ENCODE data around the gene MYOD1.

The MYOD1 gene

DNA sequence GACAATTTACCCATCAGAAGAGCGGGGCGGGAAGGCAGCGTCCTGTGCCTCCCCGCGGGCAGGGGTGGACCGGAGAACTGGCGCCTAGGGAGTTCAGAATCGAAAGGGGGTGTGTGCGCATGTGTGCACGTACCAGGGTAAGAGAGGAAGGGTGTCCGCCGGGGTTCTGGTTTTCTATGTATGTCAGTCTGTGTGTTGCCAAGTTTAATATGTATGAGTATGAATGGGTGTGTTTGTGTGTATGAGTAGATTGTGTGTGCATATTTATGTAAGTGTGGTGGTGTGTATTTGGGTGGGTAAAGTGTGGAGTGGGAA, 17.2 kb downstream of the MYOD1 start:
- in situ Hi-C loops (cut with MboI; ENCODE audit: low pct_unique_long_range_greater_than_20kb, low sequenced_read_pairs, unreplicated experiment) = no loop called here
- TF ChIP-seq, protein P1, sequence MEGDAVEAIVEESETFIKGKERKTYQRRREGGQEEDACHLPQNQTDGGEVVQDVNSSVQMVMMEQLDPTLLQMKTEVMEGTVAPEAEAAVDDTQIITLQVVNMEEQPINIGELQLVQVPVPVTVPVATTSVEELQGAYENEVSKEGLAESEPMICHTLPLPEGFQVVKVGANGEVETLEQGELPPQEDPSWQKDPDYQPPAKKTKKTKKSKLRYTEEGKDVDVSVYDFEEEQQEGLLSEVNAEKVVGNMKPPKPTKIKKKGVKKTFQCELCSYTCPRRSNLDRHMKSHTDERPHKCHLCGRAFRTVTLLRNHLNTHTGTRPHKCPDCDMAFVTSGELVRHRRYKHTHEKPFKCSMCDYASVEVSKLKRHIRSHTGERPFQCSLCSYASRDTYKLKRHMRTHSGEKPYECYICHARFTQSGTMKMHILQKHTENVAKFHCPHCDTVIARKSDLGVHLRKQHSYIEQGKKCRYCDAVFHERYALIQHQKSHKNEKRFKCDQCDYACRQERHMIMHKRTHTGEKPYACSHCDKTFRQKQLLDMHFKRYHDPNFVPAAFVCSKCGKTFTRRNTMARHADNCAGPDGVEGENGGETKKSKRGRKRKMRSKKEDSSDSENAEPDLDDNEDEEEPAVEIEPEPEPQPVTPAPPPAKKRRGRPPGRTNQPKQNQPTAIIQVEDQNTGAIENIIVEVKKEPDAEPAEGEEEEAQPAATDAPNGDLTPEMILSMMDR (IDR thresholded peaks at IDR 0.05; ENCODE audit: extremely low read depth, insufficient read depth, missing control alignments) = no peak
- DNase-seq (ENCODE audit: low spot score) = no peak

DNA sequence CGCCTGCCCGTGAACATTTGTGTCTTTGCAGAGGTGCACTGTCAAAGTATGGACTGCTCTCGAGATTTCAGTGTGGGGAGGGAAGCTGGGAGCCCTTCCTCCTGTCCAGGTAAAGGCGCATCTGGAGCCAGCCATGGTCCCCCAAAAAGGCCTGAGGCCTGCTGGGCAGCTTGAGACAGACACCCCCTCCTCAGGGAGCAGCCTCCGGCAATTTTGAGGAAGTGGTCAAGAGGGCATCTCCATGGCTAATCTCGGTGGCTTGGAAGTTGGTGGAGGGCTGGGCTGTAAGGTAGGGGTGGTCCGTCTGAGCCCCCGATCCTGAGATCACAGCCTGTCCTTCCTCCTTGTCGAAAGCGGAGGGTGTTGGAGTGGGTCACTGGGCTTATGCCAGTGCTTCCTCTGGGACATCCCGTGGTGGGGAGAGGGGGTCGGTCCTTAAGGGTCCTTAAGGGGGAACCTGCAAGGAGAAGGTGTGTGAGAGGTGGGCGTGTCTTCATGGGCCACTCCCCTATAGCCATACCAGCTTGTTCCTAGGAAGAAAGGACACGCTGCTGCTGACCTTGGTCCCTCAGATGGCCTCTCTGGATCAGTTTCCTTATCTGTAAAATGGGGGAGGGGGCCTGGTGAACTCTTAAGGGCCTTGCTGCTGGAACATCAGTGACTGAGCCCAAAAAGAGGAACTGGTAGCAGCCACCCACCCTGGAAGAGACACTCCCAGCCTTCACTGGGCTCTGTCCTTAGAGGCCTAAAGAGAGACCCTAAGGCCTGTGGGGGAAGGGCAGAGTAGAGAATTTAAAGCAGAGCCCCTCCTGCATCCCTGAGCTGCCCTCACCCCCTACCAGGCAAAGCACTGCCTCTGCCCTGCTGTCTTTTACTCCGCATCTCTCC, 17.8 kb downstream of the MYOD1 start:
- TF ChIP-seq, protein P1 (IDR thresholded peaks at IDR 0.05; ENCODE audit: extremely low read depth, insufficient read depth, missing control alignments) = no peak
- in situ Hi-C loops (cut with MboI; ENCODE audit: low pct_unique_long_range_greater_than_20kb, low sequenced_read_pairs, unreplicated experiment) = no loop called here
- DNase-seq (ENCODE audit: low spot score) = no peak

DNA sequence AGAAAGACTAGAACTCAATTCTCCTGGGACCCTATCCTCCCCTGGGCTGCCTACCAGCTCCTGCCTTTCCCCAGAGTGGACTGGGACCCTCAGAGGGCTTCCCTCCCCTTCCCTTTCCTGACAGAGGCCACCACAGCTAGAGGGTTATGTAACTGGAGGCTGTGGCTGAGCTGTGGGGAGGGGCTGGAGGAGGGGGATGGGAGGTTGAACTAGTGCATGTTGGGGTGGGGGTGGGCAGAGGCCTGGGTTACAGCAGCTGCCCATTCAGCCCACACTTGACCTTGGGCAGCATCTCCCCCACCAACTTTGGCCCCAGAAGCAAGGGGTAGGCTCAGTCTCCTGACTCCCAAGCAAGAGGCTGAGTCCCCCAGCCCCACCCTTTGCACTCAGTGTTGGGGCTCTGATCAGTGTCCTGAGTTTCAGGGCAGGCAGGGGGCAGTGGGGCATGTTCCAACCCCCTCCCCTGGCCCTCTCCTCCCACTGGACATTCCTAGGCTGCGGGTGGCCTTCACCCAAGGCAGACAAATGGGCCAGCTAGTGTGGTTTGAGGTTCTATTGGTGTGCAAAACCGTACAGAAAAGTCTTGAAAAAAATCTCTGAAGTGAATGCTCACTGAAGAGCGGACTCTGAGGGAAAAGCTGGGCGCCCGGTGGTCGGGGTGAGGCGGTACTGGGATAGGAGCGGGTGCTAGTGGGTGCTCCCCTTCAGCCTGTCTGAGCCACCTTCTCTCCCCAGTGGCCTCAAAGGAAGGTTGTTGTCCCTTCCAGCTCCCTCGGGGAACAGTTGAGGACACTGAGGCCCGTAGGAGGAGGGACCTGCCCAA, 19.0 kb downstream of the MYOD1 start:
- in situ Hi-C loops (cut with MboI; ENCODE audit: low pct_unique_long_range_greater_than_20kb, low sequenced_read_pairs, unreplicated experiment) = no loop called here
- TF ChIP-seq, protein P1 (IDR thresholded peaks at IDR 0.05; ENCODE audit: extremely low read depth, insufficient read depth, missing control alignments) = no peak
- DNase-seq (ENCODE audit: low spot score) = no peak

DNA sequence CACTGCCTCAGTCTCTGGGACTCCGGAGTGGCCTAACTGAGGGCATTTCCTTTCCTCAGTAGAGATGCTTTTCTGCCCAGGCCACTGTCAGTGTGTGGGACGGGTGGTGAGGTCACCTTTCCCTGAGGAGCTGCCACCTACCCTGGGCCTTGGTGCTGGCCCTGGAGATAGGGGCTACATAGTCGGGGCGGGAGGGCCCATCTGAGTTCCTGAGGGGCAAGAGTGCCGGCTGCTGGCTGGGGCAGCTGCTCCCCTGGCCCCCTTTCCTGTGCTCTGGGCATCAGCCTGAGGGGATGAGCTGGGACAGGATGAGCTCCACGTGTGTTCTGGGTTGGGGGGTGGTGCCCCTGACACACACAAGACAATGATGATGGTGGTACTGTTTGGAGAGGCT, 20.6 kb downstream of the MYOD1 start:
- TF ChIP-seq, protein P1 (IDR thresholded peaks at IDR 0.05; ENCODE audit: extremely low read depth, insufficient read depth, missing control alignments) = no peak
- no peak for DNase-seq (ENCODE audit: low spot score)
- in situ Hi-C loops (cut with MboI; ENCODE audit: low pct_unique_long_range_greater_than_20kb, low sequenced_read_pairs, unreplicated experiment) = no loop called here

DNA sequence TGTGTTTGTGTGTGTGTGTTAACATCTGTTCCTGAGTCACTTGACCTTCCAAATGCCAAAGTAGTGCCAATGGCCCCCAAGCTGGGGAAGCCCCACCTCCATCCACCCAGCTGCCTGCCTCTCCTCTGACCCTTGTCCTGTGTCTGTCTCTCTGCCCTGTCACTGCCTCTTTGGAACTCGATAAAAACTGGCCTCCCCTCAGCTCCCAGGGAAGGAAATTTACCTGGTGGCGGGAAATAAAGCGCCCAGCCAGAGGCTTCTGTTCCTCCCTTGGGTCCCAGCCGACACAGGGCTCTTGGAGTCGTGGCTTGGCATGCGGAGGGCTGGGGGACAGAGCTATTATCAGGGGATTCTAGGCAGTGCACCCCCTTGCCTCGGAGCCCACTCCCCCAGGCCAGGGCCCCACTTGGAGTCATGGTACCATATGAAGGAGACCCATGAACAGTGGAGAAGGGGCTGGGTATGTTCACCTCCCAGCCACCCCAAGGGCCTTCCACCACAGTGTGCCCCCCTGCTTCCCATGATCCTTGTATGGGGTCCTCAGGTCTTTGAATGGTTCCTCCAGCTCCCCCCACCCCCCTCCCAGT, 21.4 kb downstream of the MYOD1 start:
- TF ChIP-seq, protein P1 (IDR thresholded peaks at IDR 0.05; ENCODE audit: extremely low read depth, insufficient read depth, missing control alignments) = no peak
- in situ Hi-C loops (cut with MboI; ENCODE audit: low pct_unique_long_range_greater_than_20kb, low sequenced_read_pairs, unreplicated experiment) = no loop called here
- no peak for DNase-seq (ENCODE audit: low spot score)

DNA sequence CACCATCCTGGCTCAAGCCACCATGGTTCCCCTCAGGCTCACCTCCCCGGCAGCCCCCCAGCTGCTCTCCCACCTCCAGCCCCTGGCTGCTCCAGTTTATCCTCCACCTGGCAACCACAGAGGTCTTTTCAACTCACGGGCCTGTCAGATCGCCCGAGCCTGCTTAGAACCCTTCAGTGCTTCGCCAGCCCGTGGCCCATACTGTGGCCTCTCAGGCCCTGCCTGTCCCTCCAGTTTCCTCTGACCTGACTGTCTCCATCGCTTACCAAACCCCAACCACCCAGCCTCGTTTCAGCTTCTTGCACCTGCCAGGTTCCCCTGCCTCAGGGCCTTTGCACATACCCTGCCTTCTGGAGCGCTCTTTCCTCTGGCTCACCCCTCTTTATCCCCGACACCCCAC, 22.1 kb downstream of the MYOD1 start:
- TF ChIP-seq, protein P1 (IDR thresholded peaks at IDR 0.05; ENCODE audit: extremely low read depth, insufficient read depth, missing control alignments) = no peak
- in situ Hi-C loops (cut with MboI; ENCODE audit: low pct_unique_long_range_greater_than_20kb, low sequenced_read_pairs, unreplicated experiment) = no loop called here

More for the DNA sequence above, 22.1 kb downstream of the MYOD1 start:
- no peak for DNase-seq (ENCODE audit: low spot score)

Measured in GM13977 (cell line).